Measurements from ENCODE around the gene BBS5.
A peak's percentile ranks its signal among the peaks of the same experiment; 100 is the strongest.
"Not testable (repeated sequence)": the region's sequence is repeated elsewhere in the genome, so short reads cannot be mapped to it uniquely, and the experiment has no call there.

The BBS5 gene

GRCh38 chr2:169490834-169491233 lies 11.5 kb downstream of the BBS5 start:
- no peak for DNase-seq

- DNase-seq, result no peak
These were observed 12.1 kb downstream of the BBS5 start for GRCh38 chr2:169491378-169491777.

- DNase-seq, result no peak
These were observed 14.1 kb downstream of the BBS5 start for GRCh38 chr2:169493360-169493759.

- DNase-seq, result no peak
These were observed 16.1 kb downstream of the BBS5 start for GRCh38 chr2:169495310-169495928.

GRCh38 chr2:169504651-169505050 lies 25.4 kb downstream of the BBS5 start:
- no peak for DNase-seq

- DNase-seq, result no peak
These were observed 28.4 kb downstream of the BBS5 start for GRCh38 chr2:169507698-169508097.

- no peak for DNase-seq
These were observed 30.1 kb downstream of the BBS5 start, which contains the start of gene KLHL41 for GRCh38 chr2:169509298-169509885. Gene KLHL41 (plus strand): TSS chr2:169509702. CDS start chr2:169509779, 77 bp downstream.

- DNase-seq, result no peak
These were observed 30.7 kb downstream of the BBS5 start for GRCh38 chr2:169509955-169510354.

GRCh38 chr2:169510496-169510895 lies 31.2 kb downstream of the BBS5 start:
- no peak for DNase-seq

- DNase-seq, result no peak
These were observed 32.5 kb downstream of the BBS5 start for GRCh38 chr2:169511818-169512217.

GRCh38 chr2:169512525-169512924 lies 33.2 kb downstream of the BBS5 start:
- no peak for DNase-seq

GRCh38 chr2:169513094-169513493 lies 33.8 kb downstream of the BBS5 start:
- no peak for DNase-seq

- DNase-seq, result no peak
These were observed 34.6 kb downstream of the BBS5 start for GRCh38 chr2:169513926-169514325.

- not testable (repeated sequence) for DNase-seq
These were observed 35.5 kb downstream of the BBS5 start for GRCh38 chr2:169514758-169515157.

GRCh38 chr2:169516488-169516995 lies 37.2 kb downstream of the BBS5 start:
- DNase-seq, result not testable (repeated sequence)

GRCh38 chr2:169520896-169521295 lies 41.6 kb downstream of the BBS5 start:
- DNase-seq, result no peak

- DNase-seq, result no peak
These were observed 44.4 kb downstream of the BBS5 start for GRCh38 chr2:169523681-169524080.

GRCh38 chr2:169525434-169525833 lies 46.1 kb downstream of the BBS5 start:
- no peak for DNase-seq

GRCh38 chr2:169526451-169526850 lies 47.2 kb downstream of the BBS5 start:
- DNase-seq, result no peak

GRCh38 chr2:169528271-169528701 lies 49.0 kb downstream of the BBS5 start:
- peak; percentile 51 for DNase-seq

GRCh38 chr2:169539460-169539859 lies 60.2 kb downstream of the BBS5 start:
- not testable (repeated sequence) for DNase-seq

GRCh38 chr2:169540146-169540545 lies 60.9 kb downstream of the BBS5 start:
- DNase-seq, result no peak

GRCh38 chr2:169542433-169542832 lies 63.1 kb downstream of the BBS5 start:
- DNase-seq, result no peak

GRCh38 chr2:169546756-169547155 lies 67.5 kb downstream of the BBS5 start:
- no peak for DNase-seq
